ENCODE results near the gene MAP3K4.

MAP3K4 gene

GRCh38 chr6:161166176-161166575, 174.6 kb downstream of the MAP3K4 start (continued):
- TF ChIP-seq CSDC2 (CRISPR knock-in tag; IDR thresholded peaks at IDR 0.05) (no peak), BACH2 (CRISPR knock-in tag; IDR thresholded peaks at IDR 0.05; ENCODE audit: borderline replicate concordance) (no peak), ZNF565 (CRISPR knock-in tag; conservative IDR thresholded peaks at IDR 0.05; ENCODE audit: low read depth) (no peak), SNAI2 (CRISPR knock-in tag; IDR thresholded peaks at IDR 0.05) (no peak), RARB (CRISPR knock-in tag; IDR thresholded peaks at IDR 0.05) (no peak), ESRRG (CRISPR knock-in tag; IDR thresholded peaks at IDR 0.05) (no peak), ISL1 (CRISPR knock-in tag; IDR thresholded peaks at IDR 0.05) (no peak), GLIS3 (CRISPR knock-in tag; IDR thresholded peaks at IDR 0.05) (no peak), CREB5 (CRISPR knock-in tag; IDR thresholded peaks at IDR 0.05; ENCODE audit: low read depth) (no peak), POU6F1 (CRISPR knock-in tag; IDR thresholded peaks at IDR 0.05; ENCODE audit: borderline replicate concordance, low read depth) (no peak)

- TF ChIP-seq POU6F1 (CRISPR knock-in tag; IDR thresholded peaks at IDR 0.05; ENCODE audit: borderline replicate concordance, low read depth) (no peak), CSRNP3 (CRISPR knock-in tag; IDR thresholded peaks at IDR 0.05) (no peak), OSR1 (CRISPR knock-in tag; IDR thresholded peaks at IDR 0.05) (no peak), ZFP3 (CRISPR knock-in tag; IDR thresholded peaks at IDR 0.05) (no peak), TOX (CRISPR knock-in tag; IDR thresholded peaks at IDR 0.05; ENCODE audit: borderline replicate concordance) (no peak), ARNTL (CRISPR knock-in tag; IDR thresholded peaks at IDR 0.05; ENCODE audit: borderline replicate concordance, low read depth) (no peak), CREB5 (CRISPR knock-in tag; IDR thresholded peaks at IDR 0.05; ENCODE audit: low read depth) (no peak), BACH2 (CRISPR knock-in tag; IDR thresholded peaks at IDR 0.05; ENCODE audit: borderline replicate concordance) (no peak), TSHZ2 (CRISPR knock-in tag; IDR thresholded peaks at IDR 0.05) (no peak), PPARA (CRISPR knock-in tag; IDR thresholded peaks at IDR 0.05; ENCODE audit: borderline replicate concordance) (no peak), ESRRG (CRISPR knock-in tag; IDR thresholded peaks at IDR 0.05) (no peak), ZNF565 (CRISPR knock-in tag; conservative IDR thresholded peaks at IDR 0.05; ENCODE audit: low read depth) (no peak), TCF4 (CRISPR knock-in tag; IDR thresholded peaks at IDR 0.05; ENCODE audit: borderline replicate concordance) (no peak), SNAI2 (CRISPR knock-in tag; IDR thresholded peaks at IDR 0.05) (no peak)
Observed at GRCh38 chr6:161166677-161167076, 175.1 kb downstream of the MAP3K4 start.

More at GRCh38 chr6:161166677-161167076, 175.1 kb downstream of the MAP3K4 start:
- ATAC-seq, result no peak
